Transverse colon (tissue), 4 donors: ENCODE data around the gene TLL2.

Experiments
- POLR2A ChIP-seq: fragments of 450-650 bp; IDR thresholded peaks from one replicate; pipeline ENCODE4 v1.6.1; 2016; ENCODE audit warnings: antibody characterized with exemption, mild to moderate bottlenecking, moderate library complexity
- POLR2AphosphoS5 ChIP-seq, 3 donors: sonication (generic); formaldehyde crosslinking; IDR thresholded peaks; one replicate each; pipeline ENCODE4 v1.6.1; 2016; ENCODE audit warnings: antibody characterized with exemption in 3 of 3
- TF ChIP-seq, protein P1 (sequence below), 5 experiments: fragments of 200-600 bp in 3 of 5; fragments of 450-650 bp in 2 of 5; sonication (generic) in 3 of 5; IDR thresholded peaks; 1 replicate in 2 of 5; 2 replicates in 3 of 5; pipeline ENCODE4 v1.5.1; 2016 to 2017; ENCODE audit warnings: antibody characterized with exemption in 5 of 5, inconsistent platforms in 3 of 5, mild to moderate bottlenecking in 2 of 5, moderate library complexity in 1 of 5

DNA sequence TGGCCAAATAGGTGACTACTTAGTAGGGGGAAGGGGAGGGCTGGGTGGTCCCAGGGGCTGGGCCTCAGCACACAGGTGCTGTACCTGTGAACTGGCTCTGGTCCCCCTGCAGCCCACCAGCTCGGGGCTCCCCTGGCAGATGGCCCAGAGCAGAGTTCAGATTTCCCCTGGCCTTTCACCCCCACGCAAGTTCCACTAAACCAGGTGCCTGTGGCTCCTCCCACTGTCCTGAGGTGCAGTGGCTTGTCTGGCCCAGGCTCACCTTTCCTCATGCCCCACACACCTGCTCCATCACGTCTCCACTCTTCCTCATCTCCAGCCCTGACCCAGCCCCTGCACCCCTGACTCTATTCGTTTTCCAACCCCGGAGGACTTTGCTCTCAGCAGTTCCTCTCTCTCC, 107.6 kb downstream of the TLL2 start:
- TF ChIP-seq POLR2A (no peak), POLR2AphosphoS5 (IDR thresholded peaks at IDR 0.05) (no peak)
- TF ChIP-seq, protein P1, sequence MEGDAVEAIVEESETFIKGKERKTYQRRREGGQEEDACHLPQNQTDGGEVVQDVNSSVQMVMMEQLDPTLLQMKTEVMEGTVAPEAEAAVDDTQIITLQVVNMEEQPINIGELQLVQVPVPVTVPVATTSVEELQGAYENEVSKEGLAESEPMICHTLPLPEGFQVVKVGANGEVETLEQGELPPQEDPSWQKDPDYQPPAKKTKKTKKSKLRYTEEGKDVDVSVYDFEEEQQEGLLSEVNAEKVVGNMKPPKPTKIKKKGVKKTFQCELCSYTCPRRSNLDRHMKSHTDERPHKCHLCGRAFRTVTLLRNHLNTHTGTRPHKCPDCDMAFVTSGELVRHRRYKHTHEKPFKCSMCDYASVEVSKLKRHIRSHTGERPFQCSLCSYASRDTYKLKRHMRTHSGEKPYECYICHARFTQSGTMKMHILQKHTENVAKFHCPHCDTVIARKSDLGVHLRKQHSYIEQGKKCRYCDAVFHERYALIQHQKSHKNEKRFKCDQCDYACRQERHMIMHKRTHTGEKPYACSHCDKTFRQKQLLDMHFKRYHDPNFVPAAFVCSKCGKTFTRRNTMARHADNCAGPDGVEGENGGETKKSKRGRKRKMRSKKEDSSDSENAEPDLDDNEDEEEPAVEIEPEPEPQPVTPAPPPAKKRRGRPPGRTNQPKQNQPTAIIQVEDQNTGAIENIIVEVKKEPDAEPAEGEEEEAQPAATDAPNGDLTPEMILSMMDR (IDR thresholded peaks at IDR 0.05), result no peak
